ENCODE results near the gene TMEM120A.

Gene TMEM120A

GRCh38 chr7:75969704-75970498, 24.5 kb downstream of the TMEM120A start:
- Histone ChIP-seq H3K4me1 (ENCODE audit: control insufficient read depth, low read depth, low read length) (no peaks in the 10 kb centered on the region), H3K27ac (ENCODE audit: low read depth, low read length) (no peak overlapping the region)

GRCh38 chr7:75969182-75969581, 25.2 kb downstream of the TMEM120A start:
- Histone ChIP-seq H2BK5ac (ENCODE audit: low read length) (no peak overlapping the region), H4K8ac (ENCODE audit: low read depth, low read length) (no peak overlapping the region), H2AK5ac (ENCODE audit: low read length) (no peak overlapping the region), H3K18ac (ENCODE audit: low read length) (no peak overlapping the region), H3K27ac (ENCODE audit: low read depth, low read length) (no peak overlapping the region), H2BK15ac (replicated peaks; ENCODE audit: low read depth) (no peak overlapping the region), H3K4ac (ENCODE audit: low read depth, low read length) (no peak overlapping the region), H3K4me3 (ENCODE audit: low read length) (no peak overlapping the region), H3K27me3 (ENCODE audit: insufficient read depth, low read length, poor library complexity) (no peaks in the 10 kb centered on the region), H4K5ac (ENCODE audit: low read length) (no peak overlapping the region), H3K4me1 (ENCODE audit: control insufficient read depth, low read depth, low read length) (no peaks in the 10 kb centered on the region), H3K56ac (ENCODE audit: low read length) (no peak overlapping the region), H3K4me2 (ENCODE audit: low read length) (no peak overlapping the region), H3K9ac (ENCODE audit: low read length) (no peak overlapping the region), H3K23ac (ENCODE audit: low read length) (no peak overlapping the region), H3K79me2 (ENCODE audit: control insufficient read depth, insufficient read depth, low read length) (no peaks in the 10 kb centered on the region), H3K79me1 (ENCODE audit: low read length) (no peaks in the 10 kb centered on the region), H2BK120ac (ENCODE audit: low read depth, low read length) (no peak overlapping the region), H3K36me3 (ENCODE audit: control insufficient read depth, insufficient read depth, low read length) (peaks cover 1% of the 10 kb centered on the region)
- no peak for DNase-seq
- no CpG with 5 or more reads among the region's 13 CpGs for WGBS (ENCODE audit: extremely low coverage, insufficient coverage, low lambda C conversion rate)

More at GRCh38 chr7:75969704-75970498, 24.5 kb downstream of the TMEM120A start:
- no peak overlapping the region for H2BK15ac ChIP-seq (replicated peaks; ENCODE audit: low read depth)
- H3K4me3 ChIP-seq (ENCODE audit: low read length): no peak overlapping the region
- H3K4ac ChIP-seq (ENCODE audit: low read depth, low read length): no peak overlapping the region
- no peak overlapping the region for H2AK5ac ChIP-seq (ENCODE audit: low read length)
- H3K79me2 ChIP-seq (ENCODE audit: control insufficient read depth, insufficient read depth, low read length): no peaks in the 10 kb centered on the region
- H3K18ac ChIP-seq (ENCODE audit: low read length): no peak overlapping the region
- H3K9ac ChIP-seq (ENCODE audit: low read length): no peak overlapping the region
- H3K23ac ChIP-seq (ENCODE audit: low read length): no peak overlapping the region
- H3K36me3 ChIP-seq (ENCODE audit: control insufficient read depth, insufficient read depth, low read length): peaks cover 1% of the 10 kb centered on the region
- no peak overlapping the region for H3K4me2 ChIP-seq (ENCODE audit: low read length)
- no peak overlapping the region for H2BK120ac ChIP-seq (ENCODE audit: low read depth, low read length)
- no peak overlapping the region for H2BK5ac ChIP-seq (ENCODE audit: low read length)
- H3K56ac ChIP-seq (ENCODE audit: low read length): no peak overlapping the region
- H3K27me3 ChIP-seq (ENCODE audit: insufficient read depth, low read length, poor library complexity): no peaks in the 10 kb centered on the region
- no peaks in the 10 kb centered on the region for H3K79me1 ChIP-seq (ENCODE audit: low read length)
- H4K8ac ChIP-seq (ENCODE audit: low read depth, low read length): no peak overlapping the region
- H4K5ac ChIP-seq (ENCODE audit: low read length): no peak overlapping the region
- WGBS (ENCODE audit: extremely low coverage, insufficient coverage, low lambda C conversion rate): no CpG with 5 or more reads among the region's 30 CpGs
- no peak for DNase-seq

- Histone ChIP-seq H3K4ac (ENCODE audit: low read depth, low read length) (no peak overlapping the region), H4K8ac (ENCODE audit: low read depth, low read length) (no peak overlapping the region), H2BK15ac (replicated peaks; ENCODE audit: low read depth) (no peak overlapping the region), H3K4me3 (ENCODE audit: low read length) (no peak overlapping the region), H3K56ac (ENCODE audit: low read length) (no peak overlapping the region), H3K4me2 (ENCODE audit: low read length) (no peak overlapping the region), H2BK120ac (ENCODE audit: low read depth, low read length) (no peak overlapping the region), H2AK5ac (ENCODE audit: low read length) (no peak overlapping the region), H3K23ac (ENCODE audit: low read length) (no peak overlapping the region), H3K79me1 (ENCODE audit: low read length) (no peaks in the 10 kb centered on the region), H3K9ac (ENCODE audit: low read length) (no peak overlapping the region), H3K27me3 (ENCODE audit: insufficient read depth, low read length, poor library complexity) (no peaks in the 10 kb centered on the region), H3K18ac (ENCODE audit: low read length) (no peak overlapping the region), H3K4me1 (ENCODE audit: control insufficient read depth, low read depth, low read length) (no peaks in the 10 kb centered on the region), H4K5ac (ENCODE audit: low read length) (no peak overlapping the region), H3K27ac (ENCODE audit: low read depth, low read length) (no peak overlapping the region), H3K36me3 (ENCODE audit: control insufficient read depth, insufficient read depth, low read length) (no peaks in the 10 kb centered on the region), H2BK5ac (ENCODE audit: low read length) (no peak overlapping the region), H3K79me2 (ENCODE audit: control insufficient read depth, insufficient read depth, low read length) (no peaks in the 10 kb centered on the region)
- WGBS (ENCODE audit: extremely low coverage, insufficient coverage, low lambda C conversion rate): no CpG with 5 or more reads among the region's 12 CpGs
- DNase-seq: no peak
These were observed 25.8 kb downstream of the TMEM120A start for GRCh38 chr7:75968561-75969001.

DNA sequence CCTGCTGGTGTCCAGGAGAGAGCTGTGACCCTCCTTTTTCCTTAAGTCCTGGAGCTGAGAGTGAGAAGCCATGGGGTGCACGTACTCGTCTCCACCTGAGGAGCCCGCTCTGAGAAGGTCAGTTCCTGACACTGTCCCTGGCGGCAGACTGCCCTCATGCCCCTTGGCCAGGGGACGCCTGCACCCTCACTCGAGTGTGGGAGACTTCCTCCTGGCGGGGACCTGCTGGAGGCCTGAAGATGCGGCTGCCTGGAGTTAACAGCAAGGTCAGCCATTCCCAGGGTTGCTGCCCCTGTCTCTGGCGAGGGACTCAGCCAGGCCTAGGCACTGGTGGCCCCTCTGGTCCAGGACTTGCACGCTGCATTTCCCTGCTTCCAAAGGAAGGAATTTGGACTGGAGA, 26.4 kb downstream of the TMEM120A start:
- Histone ChIP-seq H4K8ac (ENCODE audit: low read depth, low read length) (no peak overlapping the region), H2AK5ac (ENCODE audit: low read length) (no peak overlapping the region), H3K36me3 (ENCODE audit: control insufficient read depth, insufficient read depth, low read length) (no peaks in the 10 kb centered on the region), H3K27me3 (ENCODE audit: insufficient read depth, low read length, poor library complexity) (no peaks in the 10 kb centered on the region), H3K4ac (ENCODE audit: low read depth, low read length) (no peak overlapping the region), H3K56ac (ENCODE audit: low read length) (no peak overlapping the region), H2BK15ac (replicated peaks; ENCODE audit: low read depth) (no peak overlapping the region), H2BK5ac (ENCODE audit: low read length) (no peak overlapping the region), H3K27ac (ENCODE audit: low read depth, low read length) (no peak overlapping the region), H3K79me1 (ENCODE audit: low read length) (no peaks in the 10 kb centered on the region), H3K23ac (ENCODE audit: low read length) (no peak overlapping the region), H3K79me2 (ENCODE audit: control insufficient read depth, insufficient read depth, low read length) (no peaks in the 10 kb centered on the region), H3K4me3 (ENCODE audit: low read length) (no peak overlapping the region), H4K5ac (ENCODE audit: low read length) (no peak overlapping the region), H3K4me2 (ENCODE audit: low read length) (no peak overlapping the region), H3K9ac (ENCODE audit: low read length) (no peak overlapping the region), H3K18ac (ENCODE audit: low read length) (no peak overlapping the region), H3K4me1 (ENCODE audit: control insufficient read depth, low read depth, low read length) (no peaks in the 10 kb centered on the region), H2BK120ac (ENCODE audit: low read depth, low read length) (no peak overlapping the region)
- no peak for DNase-seq
- WGBS (ENCODE audit: extremely low coverage, insufficient coverage, low lambda C conversion rate): no CpG with 5 or more reads among the region's 10 CpGs

- DNase-seq: no peak
- WGBS (ENCODE audit: extremely low coverage, insufficient coverage, low lambda C conversion rate): no CpG with 5 or more reads among the region's 13 CpGs
- Histone ChIP-seq H3K4me1 (ENCODE audit: control insufficient read depth, low read depth, low read length) (no peaks in the 10 kb centered on the region), H3K36me3 (ENCODE audit: control insufficient read depth, insufficient read depth, low read length) (no peaks in the 10 kb centered on the region), H3K4ac (ENCODE audit: low read depth, low read length) (no peak overlapping the region), H3K27me3 (ENCODE audit: insufficient read depth, low read length, poor library complexity) (no peaks in the 10 kb centered on the region), H3K4me2 (ENCODE audit: low read length) (no peak overlapping the region), H2BK5ac (ENCODE audit: low read length) (no peak overlapping the region), H2BK15ac (replicated peaks; ENCODE audit: low read depth) (no peak overlapping the region), H3K79me2 (ENCODE audit: control insufficient read depth, insufficient read depth, low read length) (no peaks in the 10 kb centered on the region), H3K4me3 (ENCODE audit: low read length) (no peak overlapping the region), H3K23ac (ENCODE audit: low read length) (no peak overlapping the region), H2AK5ac (ENCODE audit: low read length) (no peak overlapping the region), H4K5ac (ENCODE audit: low read length) (no peak overlapping the region), H3K9ac (ENCODE audit: low read length) (no peak overlapping the region), H3K56ac (ENCODE audit: low read length) (no peak overlapping the region), H3K18ac (ENCODE audit: low read length) (no peak overlapping the region), H4K8ac (ENCODE audit: low read depth, low read length) (no peak overlapping the region), H2BK120ac (ENCODE audit: low read depth, low read length) (no peak overlapping the region), H3K27ac (ENCODE audit: low read depth, low read length) (no peak overlapping the region), H3K79me1 (ENCODE audit: low read length) (no peaks in the 10 kb centered on the region)
These were observed 26.9 kb downstream of the TMEM120A start for GRCh38 chr7:75967487-75967997.

Measured in mesendoderm (in vitro differentiated cells).